Mononuclear cell (primary cell): ENCODE data around the gene SPTBN1. TPM values are rescaled to one million over a fixed set of nuclear protein-coding genes. Genes with fewer than 3 reads are reported as not detected.

ENCODE experiments used
- H3K27me3 ChIP-seq: 2 replicates; pipeline ENCODE4 v1.6.0; 2011; ENCODE audit warnings: low read length, control low read depth; ENCODE audit not compliant: insufficient read depth
- H3K4me1 ChIP-seq: 2 replicates; pipeline ENCODE4 v1.5.1; 2011; ENCODE audit warnings: mild to moderate bottlenecking, low read length, control low read depth; ENCODE audit not compliant: insufficient read depth
- H3K4me3 ChIP-seq: 2 replicates; pipeline ENCODE4 v1.5.1; 2011; ENCODE audit warnings: mild to moderate bottlenecking, low read length, moderate library complexity
- H3K9me3 ChIP-seq: 2 replicates; pipeline ENCODE4 v1.5.1; 2011; ENCODE audit warnings: low read depth, mild to moderate bottlenecking, control low read depth, low read length
- total RNA-seq: library from RNA; depleted of rRNA; stranded (reverse); fragments of >200 nt; gene quantifications from one replicate; pipeline ENCODE4 v1.2.3, GENCODE V29; 2012

SPTBN1 gene
- total RNA-seq, 1 donor: 107 TPM

GRCh38 chr2:54579061-54579681 is 123.0 kb downstream of the SPTBN1 start:
- H3K4me1 ChIP-seq: peaks cover 89% of the 10 kb centered on the region
- no peaks in the 10 kb centered on the region for H3K27me3 ChIP-seq
- H3K4me3 ChIP-seq: no peak overlapping the region
- no peaks in the 10 kb centered on the region for H3K9me3 ChIP-seq

- no peak overlapping the region for H3K4me3 ChIP-seq
- H3K27me3 ChIP-seq: no peaks in the 10 kb centered on the region
- H3K9me3 ChIP-seq: no peaks in the 10 kb centered on the region
- H3K4me1 ChIP-seq: peaks cover 86% of the 10 kb centered on the region
These were observed 123.8 kb downstream of the SPTBN1 start for GRCh38 chr2:54579682-54580620.

GRCh38 chr2:54581326-54582039 is 125.4 kb downstream of the SPTBN1 start:
- no peak overlapping the region for H3K4me3 ChIP-seq

GRCh38 chr2:54582987-54583386 is 126.9 kb downstream of the SPTBN1 start:
- Histone ChIP-seq H3K4me3 (no peak overlapping the region), H3K27me3 (no peaks in the 10 kb centered on the region), H3K4me1 (peaks cover 82% of the 10 kb centered on the region)

More at GRCh38 chr2:54581326-54582039, 125.4 kb downstream of the SPTBN1 start:
- Histone ChIP-seq H3K4me1 (peaks cover 85% of the 10 kb centered on the region), H3K27me3 (no peaks in the 10 kb centered on the region), H3K9me3 (no peaks in the 10 kb centered on the region)

GRCh38 chr2:54584598-54584997 is 128.5 kb downstream of the SPTBN1 start:
- H3K4me3 ChIP-seq: no peak overlapping the region
- peaks cover 80% of the 10 kb centered on the region for H3K4me1 ChIP-seq
- H3K27me3 ChIP-seq: no peaks in the 10 kb centered on the region
- no peaks in the 10 kb centered on the region for H3K9me3 ChIP-seq

More at GRCh38 chr2:54582987-54583386, 126.9 kb downstream of the SPTBN1 start:
- no peaks in the 10 kb centered on the region for H3K9me3 ChIP-seq

- Histone ChIP-seq H3K9me3 (no peaks in the 10 kb centered on the region), H3K4me3 (no peak overlapping the region), H3K27me3 (no peaks in the 10 kb centered on the region), H3K4me1 (peaks cover 80% of the 10 kb centered on the region)
These were observed 129.1 kb downstream of the SPTBN1 start for GRCh38 chr2:54585136-54585733.

- H3K27me3 ChIP-seq: no peaks in the 10 kb centered on the region
- no peak overlapping the region for H3K4me3 ChIP-seq
- H3K9me3 ChIP-seq: no peaks in the 10 kb centered on the region
- H3K4me1 ChIP-seq: peaks cover 81% of the 10 kb centered on the region
These were observed 129.9 kb downstream of the SPTBN1 start for GRCh38 chr2:54586062-54586461.

GRCh38 chr2:54586494-54586893 is 130.4 kb downstream of the SPTBN1 start:
- no peak overlapping the region for H3K4me3 ChIP-seq
- peaks cover 79% of the 10 kb centered on the region for H3K4me1 ChIP-seq
- no peaks in the 10 kb centered on the region for H3K27me3 ChIP-seq
- H3K9me3 ChIP-seq: no peaks in the 10 kb centered on the region

GRCh38 chr2:54587171-54588016 is 131.3 kb downstream of the SPTBN1 start:
- Histone ChIP-seq H3K4me3 (no peak overlapping the region), H3K27me3 (no peaks in the 10 kb centered on the region), H3K4me1 (peaks cover 75% of the 10 kb centered on the region), H3K9me3 (no peaks in the 10 kb centered on the region)

- H3K4me1 ChIP-seq: peaks cover 76% of the 10 kb centered on the region
- no peak overlapping the region for H3K4me3 ChIP-seq
- no peaks in the 10 kb centered on the region for H3K9me3 ChIP-seq
- no peaks in the 10 kb centered on the region for H3K27me3 ChIP-seq
These were observed 132.2 kb downstream of the SPTBN1 start for GRCh38 chr2:54588244-54588899.

GRCh38 chr2:54589038-54589339 is 132.9 kb downstream of the SPTBN1 start:
- H3K27me3 ChIP-seq: no peaks in the 10 kb centered on the region
- H3K4me3 ChIP-seq: no peak overlapping the region
- H3K4me1 ChIP-seq: peaks cover 82% of the 10 kb centered on the region
- H3K9me3 ChIP-seq: no peaks in the 10 kb centered on the region

- no peak overlapping the region for H3K4me3 ChIP-seq
- H3K27me3 ChIP-seq: no peaks in the 10 kb centered on the region
- H3K4me1 ChIP-seq: peaks cover 82% of the 10 kb centered on the region
- no peaks in the 10 kb centered on the region for H3K9me3 ChIP-seq
These were observed 133.5 kb downstream of the SPTBN1 start for GRCh38 chr2:54589340-54590215.
